ENCODE measurements around the gene TMEM9. TPM values are rescaled to one million over a fixed set of nuclear protein-coding genes. Genes with fewer than 3 reads are reported as not detected.

The TMEM9 gene
- total and polyA plus RNA-seq, 8 donors = 21.7 to 53.8 (median 48.0) TPM

- H3K4me1 ChIP-seq = peaks cover 0 to 9% (median 2%) of the 10 kb centered on the region in 4 donors
- H3K9me3 ChIP-seq = no peaks in the 10 kb centered on the region
- peaks cover 58 to 98% (median 95%) of the 10 kb centered on the region in 4 donors for H3K36me3 ChIP-seq
- no peak overlapping the region for H3K27ac ChIP-seq
- H3K4me3 ChIP-seq = no peak overlapping the region
- H3K27me3 ChIP-seq = no peaks in the 10 kb centered on the region
- DNase-seq = no peak
- TF ChIP-seq CTCF (IDR thresholded peaks at IDR 0.05) (no peak), POLR2AphosphoS5 (IDR thresholded peaks at IDR 0.05) (no peak), EP300 (IDR thresholded peaks at IDR 0.05) (no peak), POLR2A (IDR thresholded peaks at IDR 0.05) (no peak)
- 68 to 88% (median 84%) methylated on average over 7 of the region's 7 CpGs for WGBS, 5 donors
- intact Hi-C loops (cut with DNase I; ENCODE audit: low total_unique reads) = no loop called here
These were observed 8.5 kb downstream of the TMEM9 start for GRCh38 chr1:201145816-201146215.

GRCh38 chr1:201145132-201145531, 9.1 kb downstream of the TMEM9 start:
- intact Hi-C loops (cut with DNase I; ENCODE audit: low total_unique reads) = no loop called here
- Histone ChIP-seq H3K36me3 (peaks cover 64 to 98% (median 95%) of the 10 kb centered on the region in 4 donors), H3K4me3 (no peak overlapping the region), H3K9me3 (no peaks in the 10 kb centered on the region), H3K4me1 (peaks cover 0 to 9% (median 0%) of the 10 kb centered on the region in 4 donors), H3K27ac (no peak overlapping the region), H3K27me3 (no peaks in the 10 kb centered on the region)
- no peak for DNase-seq
- WGBS, 5 donors = 82 to 87% (median 85%) methylated on average over 3 of the region's 3 CpGs
- TF ChIP-seq POLR2A (IDR thresholded peaks at IDR 0.05) (no peak), CTCF (IDR thresholded peaks at IDR 0.05) (no peak), POLR2AphosphoS5 (IDR thresholded peaks at IDR 0.05) (no peak)

GRCh38 chr1:201144701-201145100, 9.6 kb downstream of the TMEM9 start:
- Histone ChIP-seq H3K9me3 (no peaks in the 10 kb centered on the region), H3K27ac (no peak overlapping the region), H3K27me3 (no peaks in the 10 kb centered on the region), H3K4me1 (peaks cover 0 to 5% (median 0%) of the 10 kb centered on the region in 4 donors), H3K4me3 (no peak overlapping the region), H3K36me3 (peaks cover 65 to 98% (median 95%) of the 10 kb centered on the region in 4 donors)
- DNase-seq = no peak
- TF ChIP-seq CTCF (IDR thresholded peaks at IDR 0.05) (no peak), POLR2A (IDR thresholded peaks at IDR 0.05) (no peak), POLR2AphosphoS5 (IDR thresholded peaks at IDR 0.05) (no peak), EP300 (IDR thresholded peaks at IDR 0.05) (no peak)
- 68 to 80% (median 72%) methylated on average over 5 of the region's 5 CpGs for WGBS, 5 donors
- intact Hi-C loops (cut with DNase I; ENCODE audit: low total_unique reads) = no loop called here

- no peak for DNase-seq
- TF ChIP-seq POLR2A (IDR thresholded peaks at IDR 0.05) = no peak
- TF ChIP-seq EP300 (IDR thresholded peaks at IDR 0.05) = no peak
- TF ChIP-seq CTCF (IDR thresholded peaks at IDR 0.05) = no peak
- TF ChIP-seq POLR2AphosphoS5 (IDR thresholded peaks at IDR 0.05) = no peak
- H3K4me3 ChIP-seq = no peak overlapping the region
- H3K9me3 ChIP-seq = no peaks in the 10 kb centered on the region
- intact Hi-C loops (cut with DNase I; ENCODE audit: low total_unique reads) = no loop called here
- H3K27me3 ChIP-seq = no peaks in the 10 kb centered on the region
- WGBS, 5 donors = 83 to 92% (median 91%) methylated on average over 18 of the region's 18 CpGs
- no peak overlapping the region for H3K27ac ChIP-seq
- peaks cover 0 to 5% (median 0%) of the 10 kb centered on the region in 4 donors for H3K4me1 ChIP-seq
- H3K36me3 ChIP-seq = peaks cover 65 to 100% (median 98%) of the 10 kb centered on the region in 4 donors
These were observed 10.3 kb downstream of the TMEM9 start for GRCh38 chr1:201143726-201144635.

Measured in stomach (tissue), 9 donors.